GM12865 (cell line): ENCODE data around the gene DPH6.

Source experiments
- DNase-seq: peaks from one replicate; pipeline ENCODE4 v3.0.0; 2010; ENCODE audit warnings: low read depth
- H3K4me3 ChIP-seq: 2 replicates; pipeline ENCODE4 v1.5.1; 2011; ENCODE audit warnings: mild to moderate bottlenecking, low read depth, low read length, control low read depth
- TF ChIP-seq, protein P1 (sequence below): IDR thresholded peaks from 2 replicates; pipeline ENCODE4 v1.5.1; 2011; ENCODE audit warnings: low read length, control low read depth, low read depth, inconsistent platforms; ENCODE audit not compliant: insufficient read depth; ENCODE audit errors: missing control alignments

The DPH6 gene

DNA sequence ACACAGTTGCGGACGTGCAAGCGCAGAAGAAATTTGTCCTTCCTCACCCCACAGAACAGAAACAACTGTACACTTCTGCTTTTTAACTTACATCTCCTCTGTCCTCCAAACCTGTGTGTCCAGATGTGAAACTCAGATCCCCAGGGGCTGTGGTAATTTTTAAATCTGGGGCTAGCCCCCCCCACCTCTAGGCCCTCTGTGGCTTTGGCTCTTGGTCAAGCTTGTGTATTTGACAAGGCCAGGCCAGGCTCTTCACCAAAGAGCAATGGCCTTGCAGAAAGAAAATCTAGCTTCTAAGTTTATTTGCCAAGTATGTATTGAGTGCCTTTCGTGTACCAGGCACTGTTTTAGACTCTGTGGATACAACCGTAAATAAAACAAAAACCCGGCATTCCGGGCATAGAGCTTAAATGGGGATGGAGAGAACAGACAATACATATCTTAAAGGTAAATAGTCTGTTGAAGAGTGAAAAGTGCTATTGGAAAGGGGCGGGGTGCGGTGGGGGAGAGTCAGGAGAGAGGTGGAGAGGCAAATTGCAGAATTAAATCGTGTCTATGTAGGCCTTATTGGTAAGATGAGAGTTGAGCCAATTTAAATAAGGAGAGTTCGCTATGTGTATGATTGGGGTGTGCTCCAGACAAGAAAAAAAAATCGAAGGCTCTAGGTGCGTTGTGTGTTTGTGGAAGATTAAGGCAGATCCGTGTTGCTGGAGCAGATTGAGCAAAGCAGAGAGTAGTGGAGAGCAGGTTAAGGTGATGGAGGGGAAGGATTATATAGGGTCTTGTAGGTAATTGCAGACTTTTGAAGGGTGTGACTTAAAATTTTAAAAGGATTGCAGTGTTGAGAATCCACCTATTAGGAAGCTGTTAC is 781 bp upstream of the DPH6 start:
- no peak for DNase-seq
- H3K4me3 ChIP-seq: peak overlapping the region; percentile 92
- TF ChIP-seq, protein P1, sequence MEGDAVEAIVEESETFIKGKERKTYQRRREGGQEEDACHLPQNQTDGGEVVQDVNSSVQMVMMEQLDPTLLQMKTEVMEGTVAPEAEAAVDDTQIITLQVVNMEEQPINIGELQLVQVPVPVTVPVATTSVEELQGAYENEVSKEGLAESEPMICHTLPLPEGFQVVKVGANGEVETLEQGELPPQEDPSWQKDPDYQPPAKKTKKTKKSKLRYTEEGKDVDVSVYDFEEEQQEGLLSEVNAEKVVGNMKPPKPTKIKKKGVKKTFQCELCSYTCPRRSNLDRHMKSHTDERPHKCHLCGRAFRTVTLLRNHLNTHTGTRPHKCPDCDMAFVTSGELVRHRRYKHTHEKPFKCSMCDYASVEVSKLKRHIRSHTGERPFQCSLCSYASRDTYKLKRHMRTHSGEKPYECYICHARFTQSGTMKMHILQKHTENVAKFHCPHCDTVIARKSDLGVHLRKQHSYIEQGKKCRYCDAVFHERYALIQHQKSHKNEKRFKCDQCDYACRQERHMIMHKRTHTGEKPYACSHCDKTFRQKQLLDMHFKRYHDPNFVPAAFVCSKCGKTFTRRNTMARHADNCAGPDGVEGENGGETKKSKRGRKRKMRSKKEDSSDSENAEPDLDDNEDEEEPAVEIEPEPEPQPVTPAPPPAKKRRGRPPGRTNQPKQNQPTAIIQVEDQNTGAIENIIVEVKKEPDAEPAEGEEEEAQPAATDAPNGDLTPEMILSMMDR: no peak

DNA sequence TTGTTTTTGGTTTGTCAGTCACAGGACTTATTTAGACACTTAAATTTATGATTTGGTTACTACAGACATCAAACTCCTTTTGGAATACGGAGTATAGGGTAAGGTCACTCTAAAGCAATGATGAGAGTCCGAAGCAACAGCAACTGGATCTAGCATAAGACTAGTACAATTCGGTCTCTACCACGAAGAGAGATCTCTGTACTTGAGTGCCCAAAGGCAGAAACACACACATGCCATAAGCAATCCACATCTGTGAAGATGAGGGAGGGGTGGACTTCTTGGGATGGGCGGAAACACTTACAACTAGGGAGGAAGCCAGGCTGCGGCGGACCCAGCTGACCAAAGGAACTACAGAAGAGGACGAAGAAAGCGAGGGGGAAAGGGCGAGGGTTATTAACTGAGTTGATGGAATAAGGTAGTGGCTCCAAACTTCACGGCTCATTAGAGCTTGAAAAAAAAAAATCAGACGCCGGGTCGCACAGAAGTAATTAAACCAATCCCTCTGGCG is 595 bp downstream of the DPH6 start:
- TF ChIP-seq, protein P1: no peak
- DNase-seq: peak; percentile 63

DNA sequence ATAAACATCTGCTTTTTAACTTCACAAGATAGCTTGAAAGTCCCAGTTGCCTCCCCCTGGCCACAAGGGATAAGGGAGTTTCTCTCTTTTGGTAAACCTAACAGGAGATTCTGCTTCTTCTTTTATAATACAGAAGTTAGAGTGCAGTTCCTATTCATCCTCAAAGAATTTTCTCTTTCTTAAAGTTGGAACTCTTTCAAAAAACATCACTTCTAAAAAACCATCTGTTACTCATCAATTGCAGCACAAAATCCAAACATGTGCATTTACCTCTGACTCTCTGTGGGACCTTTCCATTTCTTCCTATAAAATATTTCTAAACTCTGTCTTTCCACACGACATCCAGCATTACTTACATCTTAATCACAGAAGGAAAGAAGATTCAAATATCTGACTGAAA is 5.1 kb downstream of the DPH6 start:
- DNase-seq: no peak
- TF ChIP-seq, protein P1: no peak
- no peak overlapping the region for H3K4me3 ChIP-seq

More for the DNA sequence above, 595 bp downstream of the DPH6 start:
- H3K4me3 ChIP-seq: peak overlapping the region; percentile 92

DNA sequence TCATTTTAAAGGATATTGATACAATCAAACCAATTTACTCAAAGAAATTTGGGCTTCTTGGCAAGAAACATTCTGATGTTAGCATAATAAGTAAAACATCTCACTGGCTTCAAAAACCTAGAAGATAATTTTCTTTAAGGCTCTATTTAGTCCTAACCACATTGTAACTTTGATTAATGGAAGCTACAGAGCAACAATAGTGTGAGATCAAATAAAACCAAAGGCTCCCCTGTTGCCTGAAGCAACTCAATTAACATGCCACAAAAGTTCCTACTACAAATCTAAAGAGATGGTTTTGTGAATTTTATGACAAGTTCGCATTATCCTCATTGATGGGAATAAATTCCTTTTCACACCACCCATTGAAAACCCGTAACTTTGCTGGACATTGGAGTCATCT is 5.9 kb downstream of the DPH6 start:
- no peak for DNase-seq
- TF ChIP-seq, protein P1: no peak
- H3K4me3 ChIP-seq: no peak overlapping the region

DNA sequence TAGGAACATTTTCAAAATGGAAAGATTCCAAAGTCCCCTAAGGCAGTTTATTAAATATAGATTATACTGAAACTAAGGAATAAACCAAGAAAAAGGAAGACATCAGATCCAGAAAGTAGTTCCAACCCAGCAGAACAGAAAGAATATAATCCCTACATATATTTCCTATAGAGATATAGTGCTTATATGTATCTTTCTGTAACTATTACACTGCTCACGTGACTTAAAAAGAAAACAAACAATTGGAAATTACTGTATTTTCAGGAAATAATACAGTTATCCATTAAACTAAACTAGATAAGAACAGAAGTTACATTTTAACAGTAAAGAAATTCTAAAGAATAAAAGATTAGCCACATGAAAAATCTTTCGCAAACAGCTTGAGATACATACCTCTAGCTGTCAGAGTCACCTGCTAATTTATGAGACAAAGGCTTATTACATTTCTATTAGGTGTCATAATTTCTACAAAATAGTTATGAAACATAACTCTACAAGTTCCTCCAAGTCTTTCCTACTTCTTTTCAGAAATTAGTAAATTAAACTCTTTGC is 10.5 kb downstream of the DPH6 start:
- no peak overlapping the region for H3K4me3 ChIP-seq
- TF ChIP-seq, protein P1: no peak

DNA sequence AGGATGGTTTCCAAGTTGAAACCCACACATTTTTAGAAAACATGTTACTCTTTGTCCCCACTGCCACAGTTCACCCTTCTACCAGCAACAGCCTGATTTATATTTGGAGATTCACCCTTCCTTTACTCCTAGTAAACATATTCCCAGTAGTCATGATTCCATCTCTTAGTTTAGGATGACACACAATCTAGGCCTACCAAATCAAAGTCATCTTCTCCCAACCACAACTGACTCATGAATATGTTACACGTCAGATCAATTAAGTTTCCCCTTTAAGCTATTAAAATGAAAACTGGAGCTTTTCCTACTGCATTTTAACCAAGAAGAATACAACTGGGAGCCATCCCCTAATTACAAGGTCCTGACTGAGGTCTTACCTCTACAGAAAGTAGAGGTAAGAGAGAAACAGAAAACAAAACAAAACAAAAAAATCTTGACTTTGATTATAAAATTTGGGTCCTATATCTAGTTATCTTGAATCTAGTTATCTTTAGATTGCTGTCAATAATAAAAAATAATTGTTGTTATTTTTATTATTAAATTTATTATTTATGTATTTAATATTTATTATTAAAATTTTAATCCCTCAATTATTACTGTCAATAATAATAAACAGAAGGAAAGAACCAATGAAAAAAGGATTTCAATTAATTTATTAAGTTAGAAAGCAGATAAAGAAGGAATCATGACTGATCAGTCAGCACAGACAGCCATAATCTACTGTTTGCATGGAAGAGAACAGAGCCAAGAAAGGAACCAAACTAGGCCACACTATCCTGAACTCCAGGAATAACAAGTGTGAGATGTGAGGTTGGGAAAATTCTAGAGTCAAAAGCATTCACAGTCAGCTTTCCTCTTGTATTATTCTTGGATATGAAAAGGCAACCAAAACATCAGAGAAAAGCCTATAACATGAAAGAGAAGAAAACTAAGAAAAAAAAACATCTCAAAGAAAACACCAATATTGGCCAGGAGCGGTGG is 12.5 kb downstream of the DPH6 start:
- no peak overlapping the region for H3K4me3 ChIP-seq
- TF ChIP-seq, protein P1: no peak
- no peak for DNase-seq

More for the DNA sequence above, 10.5 kb downstream of the DPH6 start:
- no peak for DNase-seq
